Subcutaneous adipose tissue (tissue), 4 donors: ENCODE results near the gene PELI1. TPM values are rescaled to one million over a fixed set of nuclear protein-coding genes. Genes with fewer than 3 reads are reported as not detected.

Source experiments
- total RNA-seq, 4 donors: library from RNA; depleted of rRNA; stranded (reverse); fragments of >200 nt; gene quantifications; one replicate each; pipeline ENCODE4 v1.1.0, GENCODE V29; 2016
- TF ChIP-seq, protein P1 (sequence below): fragments of 450-650 bp; IDR thresholded peaks from one replicate; pipeline ENCODE4 v1.5.1; 2016; ENCODE audit warnings: low read depth, mild to moderate bottlenecking, control low read depth, antibody characterized with exemption, moderate library complexity

The PELI1 gene
- total RNA-seq, 4 donors from 2014 or later: 24.7 to 58.5 (median 28.4) TPM

DNA sequence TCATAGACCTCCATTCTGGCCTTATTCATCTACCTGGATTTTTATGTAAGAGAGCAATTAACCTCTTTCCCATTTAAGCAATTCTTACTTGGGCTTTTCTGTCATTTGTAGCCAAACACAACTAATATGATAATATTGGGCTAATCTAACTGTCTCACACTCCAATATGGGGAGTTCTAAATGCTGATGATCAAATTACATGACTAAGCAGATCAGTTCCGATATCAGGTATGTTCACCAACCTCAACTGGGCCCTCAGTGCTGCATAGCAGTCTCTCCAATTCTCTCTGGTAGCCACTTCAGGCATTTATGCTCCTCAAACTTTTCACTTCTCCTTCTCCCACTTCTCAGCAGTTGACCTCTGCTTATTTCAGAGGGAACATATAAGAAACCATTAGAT is 64.0 kb downstream of the PELI1 start:
- TF ChIP-seq, protein P1, sequence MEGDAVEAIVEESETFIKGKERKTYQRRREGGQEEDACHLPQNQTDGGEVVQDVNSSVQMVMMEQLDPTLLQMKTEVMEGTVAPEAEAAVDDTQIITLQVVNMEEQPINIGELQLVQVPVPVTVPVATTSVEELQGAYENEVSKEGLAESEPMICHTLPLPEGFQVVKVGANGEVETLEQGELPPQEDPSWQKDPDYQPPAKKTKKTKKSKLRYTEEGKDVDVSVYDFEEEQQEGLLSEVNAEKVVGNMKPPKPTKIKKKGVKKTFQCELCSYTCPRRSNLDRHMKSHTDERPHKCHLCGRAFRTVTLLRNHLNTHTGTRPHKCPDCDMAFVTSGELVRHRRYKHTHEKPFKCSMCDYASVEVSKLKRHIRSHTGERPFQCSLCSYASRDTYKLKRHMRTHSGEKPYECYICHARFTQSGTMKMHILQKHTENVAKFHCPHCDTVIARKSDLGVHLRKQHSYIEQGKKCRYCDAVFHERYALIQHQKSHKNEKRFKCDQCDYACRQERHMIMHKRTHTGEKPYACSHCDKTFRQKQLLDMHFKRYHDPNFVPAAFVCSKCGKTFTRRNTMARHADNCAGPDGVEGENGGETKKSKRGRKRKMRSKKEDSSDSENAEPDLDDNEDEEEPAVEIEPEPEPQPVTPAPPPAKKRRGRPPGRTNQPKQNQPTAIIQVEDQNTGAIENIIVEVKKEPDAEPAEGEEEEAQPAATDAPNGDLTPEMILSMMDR: no peak

DNA sequence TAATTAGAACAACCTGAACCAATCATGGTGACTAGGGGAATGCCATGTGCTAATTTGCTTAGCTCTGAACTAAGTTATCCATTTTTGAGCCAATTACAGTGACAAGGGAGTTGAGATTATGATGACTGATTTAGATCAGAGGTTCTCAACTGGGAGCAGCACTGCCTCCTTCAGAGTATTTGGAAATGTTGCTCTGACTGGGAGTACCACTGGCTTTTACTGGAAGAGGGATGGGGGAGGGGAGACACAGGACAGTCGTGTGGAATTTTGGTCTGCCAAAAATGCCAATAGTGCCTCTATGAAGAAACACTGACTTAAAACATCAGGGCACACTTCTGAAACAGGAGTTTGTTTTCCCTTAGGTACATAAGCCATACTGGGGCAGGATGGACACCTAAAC is 76.9 kb downstream of the PELI1 start:
- TF ChIP-seq, protein P1: no peak

DNA sequence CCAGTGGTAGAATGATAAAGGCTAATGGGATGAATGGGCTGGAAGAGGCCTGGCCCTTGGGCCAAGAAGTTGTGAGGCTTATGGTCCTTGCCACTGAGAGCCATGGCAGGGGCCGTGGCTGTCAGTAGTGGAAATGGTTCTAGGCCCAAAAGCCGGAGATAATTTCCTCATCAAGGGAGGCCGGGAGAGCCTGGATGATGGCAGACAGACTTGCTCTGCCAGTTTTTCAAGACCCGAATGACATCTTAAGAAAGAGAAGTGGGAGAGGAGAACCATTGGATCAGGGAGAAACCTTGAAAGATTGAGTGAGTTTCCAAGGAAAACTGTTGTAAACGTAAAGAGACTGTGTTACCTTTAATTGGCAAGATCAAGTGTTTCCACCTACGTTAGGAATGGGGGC is 78.7 kb downstream of the PELI1 start:
- TF ChIP-seq, protein P1: no peak

DNA sequence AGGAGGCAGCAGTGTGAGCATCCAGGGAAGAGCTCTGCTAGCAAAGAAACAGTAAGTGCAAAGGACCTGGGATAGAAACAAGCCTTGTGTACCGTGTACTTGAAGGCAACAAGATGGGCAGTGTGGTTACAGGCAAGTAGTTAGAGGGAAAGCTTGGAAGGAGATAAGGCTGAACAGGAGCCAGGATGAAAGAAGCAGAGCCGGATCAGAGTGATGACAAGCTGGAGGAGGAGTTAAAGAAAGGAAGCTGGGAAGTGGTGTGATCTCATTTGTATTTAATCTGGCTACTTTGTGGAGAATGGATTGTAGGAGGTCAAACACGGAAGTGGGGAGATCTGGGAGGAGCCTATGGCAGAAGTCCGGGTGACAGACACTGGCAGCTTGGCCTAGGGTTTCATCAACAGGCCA is 80.3 kb downstream of the PELI1 start:
- TF ChIP-seq, protein P1: no peak

DNA sequence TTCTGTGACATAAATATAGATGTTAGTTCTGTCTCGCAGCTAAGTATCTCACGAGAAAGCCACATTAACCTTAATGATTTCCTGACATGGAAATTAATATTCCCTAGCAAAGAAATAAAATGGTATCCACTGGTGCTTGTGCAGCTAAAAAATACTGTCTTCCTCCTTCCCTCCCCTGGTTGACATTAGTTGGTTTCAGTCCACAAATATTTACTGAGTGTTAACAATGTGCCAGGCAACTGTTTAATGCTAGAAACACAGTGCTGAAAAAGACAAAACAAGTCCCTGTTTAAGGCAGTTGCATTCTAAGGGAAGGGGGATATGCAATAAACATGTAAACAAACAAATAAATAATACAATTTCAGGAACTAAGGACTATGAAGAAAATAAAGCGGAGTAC is 80.8 kb downstream of the PELI1 start:
- TF ChIP-seq, protein P1: no peak

DNA sequence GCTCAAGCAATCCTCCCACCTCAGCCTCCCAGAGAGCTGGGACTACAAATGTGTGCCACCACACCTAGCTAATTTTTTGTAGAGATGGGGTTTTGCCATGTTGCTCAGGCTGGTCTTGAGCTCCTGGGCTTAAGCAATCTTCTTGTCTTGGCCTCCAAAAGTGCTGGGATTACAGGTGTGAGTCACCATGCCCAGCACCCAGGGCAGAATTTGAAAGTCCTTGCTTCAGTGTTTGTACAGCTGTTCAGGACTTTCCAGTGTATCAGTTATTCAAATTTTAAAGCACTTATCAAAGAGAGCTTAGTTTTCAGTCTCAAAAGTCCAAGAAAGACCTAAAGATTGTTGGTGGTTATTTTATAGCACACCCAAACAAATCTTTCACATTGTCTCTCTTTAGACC is 81.4 kb downstream of the PELI1 start:
- TF ChIP-seq, protein P1: no peak

DNA sequence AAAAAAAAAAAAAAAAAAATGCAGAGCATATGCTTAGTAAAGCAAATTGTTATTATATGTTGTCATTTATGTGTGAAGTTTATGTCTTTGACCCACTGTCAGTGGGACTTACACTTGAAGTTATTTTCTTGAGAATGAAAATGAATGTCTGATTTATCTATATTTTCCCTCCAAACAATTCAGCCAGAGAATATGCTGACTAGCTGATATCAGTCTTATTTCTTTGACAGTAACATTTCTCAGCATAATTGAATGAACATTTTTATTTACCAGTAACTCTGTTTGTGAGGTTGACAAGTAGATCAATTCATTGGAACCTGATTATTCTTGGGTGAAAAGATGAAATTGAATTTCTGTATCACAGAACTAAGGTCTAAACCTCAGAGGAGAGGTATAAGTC is 85.0 kb downstream of the PELI1 start:
- TF ChIP-seq, protein P1: no peak
